Measurements from ENCODE around the gene STX5.
"Not testable (repeated sequence)": the region's sequence is repeated elsewhere in the genome, so short reads cannot be mapped to it uniquely, and the experiment has no call there.

Gene STX5

DNA sequence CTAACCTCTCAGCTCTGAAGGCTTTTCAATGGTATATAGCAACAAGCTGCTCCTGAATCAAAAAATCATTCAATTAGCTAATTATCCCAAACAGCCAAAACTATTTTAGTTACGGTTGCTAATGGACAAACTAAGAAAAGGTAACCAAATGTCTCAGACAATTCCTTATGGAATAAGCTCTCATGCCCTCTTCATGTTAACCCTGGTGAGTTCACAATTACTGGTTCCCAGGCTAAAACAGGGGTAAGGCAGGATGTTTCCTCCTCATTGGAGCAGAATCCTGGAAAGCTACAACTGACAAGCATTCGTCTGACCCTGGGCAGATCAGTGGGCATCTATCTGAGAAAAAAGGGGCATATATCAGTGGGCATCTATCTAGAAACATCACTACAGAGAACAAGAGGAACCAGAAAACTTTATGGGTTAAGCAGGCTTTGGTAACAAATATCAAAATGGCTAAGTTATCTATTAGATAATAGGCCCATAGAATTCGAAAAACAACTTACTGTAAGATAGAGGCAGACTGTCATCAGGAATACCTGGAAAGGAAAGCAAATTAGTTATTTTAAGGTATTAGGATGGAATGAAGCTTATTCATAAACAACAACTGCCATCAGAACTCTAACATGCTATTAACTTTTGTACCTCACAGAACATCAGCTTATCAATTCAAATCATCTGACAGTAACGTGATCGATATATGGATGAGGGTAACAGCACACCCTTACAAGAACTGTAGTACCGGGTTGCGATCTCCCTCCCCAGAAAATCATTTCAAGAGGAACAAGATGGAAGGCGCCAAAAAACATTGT is 22.4 kb upstream of the STX5 start:
- no peak for DNase-seq

DNA sequence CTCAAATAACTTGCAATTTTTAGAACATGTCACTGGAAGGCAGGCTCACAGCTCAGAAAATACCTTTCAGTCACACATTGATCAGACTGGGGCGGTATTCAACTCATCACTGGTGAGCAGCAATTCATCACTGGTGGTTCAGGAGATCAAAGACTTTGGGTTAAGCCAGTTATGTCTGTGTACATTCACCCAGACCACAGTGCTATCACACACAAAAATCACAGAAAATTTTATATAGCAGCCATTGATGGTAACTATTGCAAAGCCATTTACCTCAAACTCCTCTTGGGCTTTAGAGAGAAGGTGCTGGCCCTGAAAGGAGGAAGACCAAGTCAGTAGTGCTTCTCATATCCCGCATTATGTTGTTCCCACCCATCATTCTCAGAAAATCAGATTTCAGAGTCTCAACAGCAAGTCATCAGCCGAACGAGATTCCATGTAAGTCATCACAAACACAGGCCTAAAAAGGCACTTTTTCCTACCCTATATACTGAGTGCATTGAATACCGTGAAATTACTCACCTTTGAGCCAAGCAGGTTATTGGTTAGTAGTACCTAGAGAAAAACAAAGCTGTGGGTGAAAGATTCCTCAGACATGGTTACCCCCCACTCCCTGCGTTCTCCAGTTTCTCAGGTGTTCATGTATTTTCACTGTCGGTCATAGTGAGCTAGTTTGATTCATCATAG is 21.6 kb upstream of the STX5 start:
- DNase-seq: no peak

- no peak for DNase-seq
Observed at GRCh38 chr11:62852523-62853188, 20.8 kb upstream of the STX5 start.

DNA sequence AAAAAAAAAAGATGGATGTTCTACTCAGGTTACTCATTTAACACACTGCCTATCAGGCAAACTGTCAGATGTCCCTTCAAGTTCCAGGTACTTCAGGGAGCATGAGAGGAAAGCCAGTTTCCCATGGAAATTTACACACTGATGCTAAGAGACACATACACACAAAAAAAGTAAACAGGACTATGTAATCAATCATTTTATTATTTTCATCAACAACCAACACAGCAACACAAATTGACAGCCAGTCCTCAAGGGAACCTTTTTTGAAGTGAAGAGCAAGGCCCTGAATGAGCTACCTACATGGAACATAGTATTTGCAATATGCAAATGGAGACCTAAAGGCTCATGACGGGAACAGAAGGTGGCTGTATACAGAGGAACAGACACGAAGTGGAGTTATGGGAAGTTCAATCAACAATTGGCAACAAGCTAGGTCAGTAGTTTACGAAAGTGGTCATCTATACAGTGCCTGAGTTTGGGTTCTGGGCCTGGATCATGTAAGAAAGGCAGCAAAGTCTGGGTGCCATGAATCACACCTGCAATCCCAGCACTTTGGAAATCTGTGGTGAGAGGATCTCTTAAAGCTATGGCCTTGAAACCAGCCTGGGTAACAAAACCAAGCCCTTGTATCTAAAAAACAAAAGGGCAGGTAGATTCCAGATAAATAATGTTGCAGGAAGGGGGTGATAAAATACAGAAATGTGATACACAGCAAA is 20.1 kb upstream of the STX5 start:
- no peak for DNase-seq

GRCh38 chr11:62850911-62851806 is 19.3 kb upstream of the STX5 start:
- DNase-seq: no peak

GRCh38 chr11:62847767-62848314 is 16.0 kb upstream of the STX5 start:
- DNase-seq: no peak

DNA sequence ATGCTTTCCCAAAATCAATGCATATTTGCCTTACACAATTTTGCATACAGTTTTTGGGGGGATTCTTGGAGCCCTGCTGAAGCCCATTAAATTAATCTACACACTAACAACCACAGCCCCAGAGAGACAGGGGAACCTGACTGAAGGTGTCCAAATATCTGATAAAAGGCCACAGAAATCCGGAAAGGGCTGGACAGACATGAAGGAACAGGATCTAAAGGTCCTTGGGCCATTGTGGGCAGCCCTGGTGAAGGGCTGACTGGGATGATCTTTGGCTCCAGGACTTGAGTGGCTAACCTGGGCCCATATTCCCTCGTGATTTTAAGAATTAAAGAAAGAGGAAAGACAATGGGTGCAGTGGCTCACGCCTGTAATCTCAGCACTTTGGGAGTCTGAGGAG is 14.3 kb upstream of the STX5 start:
- no peak for DNase-seq

GRCh38 chr11:62844154-62844553 is 12.3 kb upstream of the STX5 start:
- no peak for DNase-seq

DNA sequence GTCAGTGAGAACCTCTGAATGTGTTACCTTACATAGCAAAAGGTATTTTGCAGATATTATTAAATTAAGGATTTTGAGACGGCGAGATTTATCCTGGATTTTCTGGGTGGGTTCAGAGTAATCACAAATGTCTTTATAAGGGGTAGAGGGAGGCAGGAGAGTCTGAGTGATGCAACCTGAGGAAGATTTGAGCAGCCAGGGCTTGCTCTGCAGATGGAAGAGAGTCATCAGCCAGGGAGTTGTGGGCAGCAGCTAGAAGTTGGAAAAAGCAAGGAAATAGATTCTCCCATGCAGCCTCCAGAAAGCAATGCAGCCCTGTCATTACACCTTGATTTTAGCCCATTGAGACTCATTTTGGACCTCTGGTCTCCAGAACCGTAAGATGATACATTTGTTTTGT is 11.6 kb upstream of the STX5 start:
- no peak for DNase-seq

DNA sequence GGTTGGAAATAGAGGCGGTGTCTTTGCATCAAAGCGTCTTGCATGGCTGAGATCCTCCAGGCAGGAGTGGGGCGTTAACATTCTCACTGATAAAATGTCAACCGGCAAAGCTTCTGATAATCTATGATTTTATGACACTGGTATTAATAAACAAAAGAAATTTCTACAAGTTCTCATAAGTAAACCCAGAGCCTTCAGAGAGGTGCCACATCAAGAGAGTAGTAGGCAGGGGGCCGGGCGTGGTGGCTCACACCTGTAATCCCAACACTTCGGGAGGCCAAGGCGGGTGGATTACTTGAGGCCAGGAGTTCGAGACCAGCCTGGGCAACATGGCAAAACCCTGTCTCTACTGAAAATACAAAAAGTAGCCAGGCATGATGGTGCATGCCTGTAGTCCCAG is 11.0 kb upstream of the STX5 start:
- DNase-seq: not testable (repeated sequence)

DNA sequence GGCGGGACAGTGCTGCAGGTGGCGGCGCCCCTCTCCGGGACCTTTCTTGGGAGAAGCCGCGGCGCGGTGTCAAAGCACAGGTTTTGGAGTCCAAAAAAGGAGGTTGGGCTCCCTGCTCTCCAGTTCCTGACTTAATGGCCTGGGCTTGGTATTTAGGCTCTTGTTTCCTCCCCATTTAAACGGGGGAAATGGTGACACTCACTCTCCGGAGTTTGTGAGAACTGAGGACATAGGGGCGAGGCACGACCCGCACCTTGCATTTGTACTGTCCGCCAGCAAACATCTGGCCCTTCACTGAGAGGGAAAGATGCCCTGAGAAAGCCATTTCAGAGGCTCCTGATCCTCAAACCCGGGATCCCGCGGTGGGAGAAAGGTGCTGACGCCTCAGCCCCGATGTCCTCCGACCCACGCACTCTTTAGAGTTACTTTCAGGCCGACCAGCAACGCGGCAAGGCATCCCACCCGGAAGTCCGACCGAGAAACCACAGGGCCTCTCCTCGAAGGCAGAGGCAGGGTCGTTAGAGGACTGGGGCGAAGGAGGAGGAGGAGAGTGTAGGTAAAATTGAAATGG is 10.4 kb upstream of the STX5 start:
- DNase-seq: no peak

GRCh38 chr11:62841361-62842170 is 9.7 kb upstream of the STX5 start:
- peak; percentile 91 for DNase-seq

DNA sequence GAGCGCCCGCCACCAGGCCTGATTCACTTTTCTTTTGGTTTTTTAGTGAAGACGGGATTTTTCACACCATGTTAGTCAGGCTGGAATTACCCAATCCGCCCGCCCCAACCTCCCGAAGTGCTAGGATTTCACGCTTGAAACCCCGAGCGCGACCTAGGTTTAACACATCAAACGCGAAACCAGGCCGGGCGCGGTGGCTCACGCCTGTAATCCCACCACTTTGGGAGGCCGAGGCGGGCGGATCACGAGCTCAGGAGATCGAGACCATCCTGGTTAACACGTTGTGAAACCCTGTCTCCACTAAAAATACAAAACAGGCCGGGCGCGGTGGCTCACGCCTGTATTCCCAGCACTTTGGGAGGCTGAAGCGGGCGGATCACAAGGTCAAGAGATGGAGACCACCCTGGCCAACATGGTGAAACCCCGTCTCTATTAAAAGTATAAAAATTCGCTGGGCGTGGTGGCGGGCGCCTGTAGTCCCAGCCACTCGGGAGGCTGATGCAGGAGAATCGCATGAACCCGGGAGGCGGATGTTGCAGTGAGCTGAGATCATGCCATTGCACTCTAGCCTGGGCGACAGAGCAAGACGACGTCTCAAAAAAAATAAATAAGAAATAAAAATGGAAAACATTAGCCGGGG is 9.0 kb upstream of the STX5 start:
- DNase-seq: not testable (repeated sequence)

DNA sequence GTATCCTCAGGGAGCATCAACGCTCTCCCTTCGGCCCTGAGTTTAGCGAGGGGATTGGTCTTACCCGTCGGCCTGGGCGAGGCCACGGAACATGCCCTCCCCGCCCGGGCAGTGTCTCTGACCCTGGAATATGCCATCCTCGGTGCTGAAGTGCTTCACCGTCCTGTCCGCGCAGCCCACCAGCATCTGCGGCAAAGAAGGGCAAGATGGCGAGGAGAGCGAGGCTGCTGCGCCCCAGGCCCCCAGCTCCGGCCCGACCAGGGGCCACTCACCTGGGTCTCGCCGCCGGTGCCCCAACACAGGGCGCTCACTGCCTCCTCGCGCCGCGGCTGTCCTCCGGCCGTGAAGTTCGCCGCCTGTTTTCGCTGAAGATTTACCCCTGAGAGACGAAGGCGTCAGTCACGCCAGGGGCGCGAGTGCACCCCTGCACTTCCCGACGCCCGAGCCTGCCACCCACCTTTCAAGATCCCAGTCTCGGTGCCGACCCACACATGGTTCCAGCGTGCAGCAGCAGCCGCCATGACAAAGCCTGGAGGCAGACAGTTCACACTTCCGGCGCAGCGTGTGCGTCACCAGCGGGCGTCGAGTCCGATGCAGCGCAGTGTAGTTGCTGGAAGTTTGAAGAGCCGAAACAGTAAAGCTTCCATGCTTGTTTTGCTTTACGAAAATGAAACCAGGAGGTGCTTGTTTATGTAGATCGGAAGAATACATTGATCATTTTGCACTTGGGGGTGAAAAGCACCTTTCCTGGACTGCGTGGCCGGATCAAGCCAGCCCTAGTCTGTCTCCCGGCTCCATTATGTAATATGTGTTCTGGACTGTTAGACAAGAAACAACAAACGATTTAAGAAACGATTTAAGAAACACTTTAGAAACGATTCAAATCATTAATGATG is 7.4 kb upstream of the STX5 start, which contains the start of gene WDR74:
Gene WDR74, minus strand, starts transcription at position 541 of the 896 bp plus-strand sequence. Its CDS starts 20 bp downstream, at position 521.
- peak; percentile 72 for DNase-seq

- DNase-seq: no peak
Observed at GRCh38 chr11:62835336-62835735, 3.5 kb upstream of the STX5 start.

DNA sequence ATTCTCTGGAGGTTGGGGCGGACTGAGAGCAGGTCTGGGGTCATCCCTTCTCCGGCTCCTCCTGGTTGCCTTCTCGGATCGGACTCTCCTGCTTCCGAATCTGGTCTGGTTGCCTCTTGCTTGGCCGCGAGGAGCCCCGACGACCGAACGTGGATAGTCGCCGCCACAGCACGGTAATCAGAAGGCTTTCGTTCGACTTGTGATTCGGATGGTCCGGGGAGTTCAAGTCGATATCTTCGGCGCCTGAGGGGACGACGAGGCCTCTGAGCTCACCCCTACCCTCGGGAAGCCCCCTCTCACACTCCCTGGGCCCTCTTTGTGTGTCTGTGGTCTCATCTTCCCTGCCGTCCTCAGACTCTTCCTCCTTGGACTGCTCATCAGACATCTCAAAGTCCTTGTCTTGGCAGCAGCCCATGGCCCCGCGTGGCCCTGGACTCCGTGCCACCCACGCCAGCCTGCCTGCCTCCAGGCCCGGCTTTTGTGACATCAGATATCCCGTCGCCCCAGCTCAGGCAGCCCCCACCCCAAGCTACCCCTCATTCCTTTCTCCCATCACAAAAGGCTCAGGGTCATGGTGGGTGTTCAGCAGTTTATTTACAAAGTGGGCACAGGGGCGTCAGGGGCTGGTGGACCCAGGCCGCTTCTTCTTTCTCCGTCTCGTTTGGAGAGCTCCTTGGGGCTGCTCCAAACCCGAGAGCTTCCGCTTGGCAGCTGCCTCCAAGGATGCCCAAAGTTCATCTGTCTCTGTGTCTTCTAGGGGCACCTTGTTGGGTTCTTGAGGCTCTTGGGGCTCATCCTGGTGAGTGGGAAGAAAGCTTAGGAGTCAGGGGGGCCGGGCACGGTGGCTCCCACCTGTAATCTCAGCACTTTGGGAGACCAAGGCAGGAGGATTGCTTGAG is 734 bp upstream of the STX5 start, which contains the start of gene TEX54:
Gene TEX54, minus strand, starts transcription at position 506 of the 899 bp plus-strand sequence.
- DNase-seq: no peak

GRCh38 chr11:62830904-62831519 is 839 bp downstream of the STX5 start:
- DNase-seq: no peak
